OCI-LY7 (cell line): ENCODE data around the gene RRP12.

Source experiments
- CTCF ChIP-seq: fragments of 200-600 bp; sonication (generic); conservative IDR thresholded peaks from 2 replicates; pipeline ENCODE4 v1.5.1; 2014; ENCODE audit warnings: mild to moderate bottlenecking, antibody characterized with exemption, low read length, moderate library complexity, mixed read lengths
- EZH2phosphoT487 ChIP-seq: fragments of 200-600 bp; sonication (generic); IDR thresholded peaks from 2 replicates; pipeline ENCODE4 v1.6.1; 2018; ENCODE audit warnings: low read depth, borderline replicate concordance, mild to moderate bottlenecking, mixed run types, antibody characterized with exemption, low read length, moderate library complexity, mixed read lengths

- TF ChIP-seq CTCF (no peak), EZH2phosphoT487 (no peak)
Measured at GRCh38 chr10:97378933-97379921, 21.9 kb downstream of the RRP12 start.
